ENCODE results near the gene GSTA2.

DNA sequence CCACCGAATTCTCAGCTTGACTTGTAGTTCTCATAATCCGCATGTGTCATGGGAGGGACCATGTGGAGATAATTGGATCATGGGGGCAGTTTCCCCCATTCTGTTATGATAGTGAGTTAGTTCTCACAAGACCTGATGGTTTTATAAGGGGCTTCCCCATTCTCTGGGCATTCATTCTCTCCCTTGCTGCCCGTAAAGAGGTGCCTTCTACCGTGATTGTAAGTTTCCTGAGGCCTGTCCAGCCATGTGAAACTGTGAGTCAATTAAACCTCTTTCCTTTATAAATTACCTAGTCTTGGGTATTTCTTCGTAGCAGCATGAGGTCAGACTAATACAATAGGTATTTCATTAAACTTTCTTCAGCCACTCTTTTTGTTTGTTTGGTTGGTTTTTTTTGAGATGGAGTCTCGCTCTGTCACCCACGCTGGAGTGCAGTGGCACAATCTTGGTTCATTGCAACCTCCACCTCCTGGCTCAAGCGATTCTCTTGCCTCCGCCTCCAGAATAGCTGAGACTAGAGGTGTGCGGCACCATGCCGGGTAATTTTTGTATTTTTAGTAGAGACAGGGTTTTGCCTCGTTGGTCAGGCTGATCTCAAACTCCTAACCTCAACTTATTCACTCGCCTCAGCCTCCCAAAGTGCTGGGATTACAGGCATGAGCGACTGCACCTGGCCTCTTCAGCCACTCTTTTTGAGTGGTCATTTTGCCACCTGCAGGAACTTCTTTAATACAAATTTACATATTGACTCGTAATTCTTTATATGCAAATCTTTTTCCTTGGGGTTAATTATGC, 36.3 kb downstream of the GSTA2 start:
- TF ChIP-seq, protein P1, sequence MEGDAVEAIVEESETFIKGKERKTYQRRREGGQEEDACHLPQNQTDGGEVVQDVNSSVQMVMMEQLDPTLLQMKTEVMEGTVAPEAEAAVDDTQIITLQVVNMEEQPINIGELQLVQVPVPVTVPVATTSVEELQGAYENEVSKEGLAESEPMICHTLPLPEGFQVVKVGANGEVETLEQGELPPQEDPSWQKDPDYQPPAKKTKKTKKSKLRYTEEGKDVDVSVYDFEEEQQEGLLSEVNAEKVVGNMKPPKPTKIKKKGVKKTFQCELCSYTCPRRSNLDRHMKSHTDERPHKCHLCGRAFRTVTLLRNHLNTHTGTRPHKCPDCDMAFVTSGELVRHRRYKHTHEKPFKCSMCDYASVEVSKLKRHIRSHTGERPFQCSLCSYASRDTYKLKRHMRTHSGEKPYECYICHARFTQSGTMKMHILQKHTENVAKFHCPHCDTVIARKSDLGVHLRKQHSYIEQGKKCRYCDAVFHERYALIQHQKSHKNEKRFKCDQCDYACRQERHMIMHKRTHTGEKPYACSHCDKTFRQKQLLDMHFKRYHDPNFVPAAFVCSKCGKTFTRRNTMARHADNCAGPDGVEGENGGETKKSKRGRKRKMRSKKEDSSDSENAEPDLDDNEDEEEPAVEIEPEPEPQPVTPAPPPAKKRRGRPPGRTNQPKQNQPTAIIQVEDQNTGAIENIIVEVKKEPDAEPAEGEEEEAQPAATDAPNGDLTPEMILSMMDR (IDR thresholded peaks at IDR 0.05) = no peak
- TF ChIP-seq POLR2AphosphoS5 (IDR thresholded peaks at IDR 0.05) (no peak), POLR2A (IDR thresholded peaks at IDR 0.05) (no peak)

Measured in gastroesophageal sphincter (tissue), 3 donors.